Gastrocnemius medialis (tissue), 4 donors: ENCODE results near the gene MYL3. TPM values are rescaled to one million over a fixed set of nuclear protein-coding genes. Genes with fewer than 3 reads are reported as not detected.

Experiments used
- ATAC-seq, 2 donors: fragments of 150-250 bp; one replicate each; pipeline ENCODE4 v1.9.1; 2016
- DNase-seq, 2 donors: peaks; one replicate each; pipeline ENCODE4 v3.0.0-alpha.2; 2019
- H3K27ac ChIP-seq, 4 donors: fragments of 200-600 bp; sonication (generic); 1 replicate in 1 of 4; 2 replicates in 3 of 4; pipeline ENCODE4 v1.5.1; 2016 to 2018; ENCODE audit warnings: mild to moderate bottlenecking in 2 of 4, moderate library complexity in 1 of 4
- H3K27me3 ChIP-seq, 3 donors: fragments of 200-600 bp; sonication (generic) in 2 of 3; 1 replicate in 1 of 3; 2 replicates in 2 of 3; pipeline versions ENCODE4 v1.5.1 to v1.6.0; 2016 to 2019; ENCODE audit warnings: mild to moderate bottlenecking in 1 of 3, moderate library complexity in 1 of 3
- H3K36me3 ChIP-seq, 2 donors: fragments of 200-600 bp; sonication (generic) in 1 of 2; one replicate each; pipeline ENCODE4 v1.5.1; 2017 to 2018
- H3K4me1 ChIP-seq, 2 donors: fragments of 200-600 bp; sonication (generic) in 1 of 2; one replicate each; pipeline ENCODE4 v1.5.1; 2016 to 2017; ENCODE audit warnings: mild to moderate bottlenecking in 2 of 2
- H3K4me3 ChIP-seq, 4 donors: fragments of 200-600 bp; sonication (generic) in 3 of 4; 1 replicate in 1 of 4; 2 replicates in 3 of 4; pipeline ENCODE4 v1.5.1; 2016 to 2019; ENCODE audit warnings: mild to moderate bottlenecking in 2 of 4
- H3K9me3 ChIP-seq, 3 donors: fragments of 200-600 bp; sonication (generic) in 2 of 3; 1 replicate in 1 of 3; 2 replicates in 2 of 3; pipeline ENCODE4 v1.5.1; 2016 to 2019
- CTCF ChIP-seq, 5 experiments: fragments of 450-650 bp in 3 of 5; fragments of 200-600 bp in 2 of 5; sonication (generic) in 2 of 5; IDR thresholded peaks in 4 of 5; conservative IDR thresholded peaks in 1 of 5; 1 replicate in 4 of 5; 2 replicates in 1 of 5; pipeline ENCODE4 v1.5.1; 2016 to 2019; ENCODE audit warnings: antibody characterized with exemption in 5 of 5, mild to moderate bottlenecking in 3 of 5, moderate library complexity in 3 of 5
- POLR2A ChIP-seq, 2 donors: fragments of 450-650 bp; IDR thresholded peaks; one replicate each; pipeline ENCODE4 v1.6.1; 2017; ENCODE audit warnings: antibody characterized with exemption in 2 of 2, mild to moderate bottlenecking in 2 of 2, moderate library complexity in 2 of 2
- in situ Hi-C, 4 donors: fragments of 200-750 bp; cut with MboI; loops; one replicate each; pipeline versions ENCODE4 v1.15.0 to v1.8.0; 2017; ENCODE audit warnings: low sequenced_read_pairs in 4 of 4
- intact Hi-C: fragments of 100-400 bp; cut with DNase I; formaldehyde crosslinking; loops from one replicate; pipeline ENCODE4 v1.15.1; 2023; ENCODE audit warnings: low total_unique reads
- total RNA-seq, 4 donors: library from RNA; depleted of rRNA; stranded (reverse); fragments of >200 nt; gene quantifications; one replicate each; pipeline versions ENCODE4 v1.1.0 to v1.2.3, GENCODE V29; 2016

MYL3 gene
- total RNA-seq, 4 donors from 2014 or later, result 42.5 to 544 (median 281) TPM

GRCh38 chr3:46875560-46875959 is 12.3 kb upstream of the MYL3 start:
- ATAC-seq (no peak), DNase-seq (no peak)
- Histone ChIP-seq H3K27me3 (no peaks in the 10 kb centered on the region), H3K27ac (no peak overlapping the region), H3K9me3 (no peaks in the 10 kb centered on the region), H3K4me3 (no peak overlapping the region), H3K4me1 (peaks cover 0 to 13% of the 10 kb centered on the region in 2 donors), H3K36me3 (no peaks in the 10 kb centered on the region)
- TF ChIP-seq CTCF (IDR thresholded peaks at IDR 0.05 in 4 of 5, conservative IDR thresholded peaks at IDR 0.05 in 1 of 5) (no peak), POLR2A (IDR thresholded peaks at IDR 0.05) (no peak)
- intact Hi-C loops (no loop called here), in situ Hi-C loops (no loop called here)

GRCh38 chr3:46874430-46874829 is 11.2 kb upstream of the MYL3 start:
- Histone ChIP-seq H3K9me3 (no peaks in the 10 kb centered on the region), H3K27me3 (no peaks in the 10 kb centered on the region), H3K27ac (peak overlapping the region in 3 of 4 donors; percentile 53 to 59 (median 53)), H3K4me3 (no peak overlapping the region), H3K4me1 (peaks cover 0 to 13% of the 10 kb centered on the region in 2 donors), H3K36me3 (no peaks in the 10 kb centered on the region)
- in situ Hi-C loops, result no loop called here
- TF ChIP-seq POLR2A (IDR thresholded peaks at IDR 0.05), result no peak
- no peak for TF ChIP-seq CTCF (IDR thresholded peaks at IDR 0.05 in 4 of 5, conservative IDR thresholded peaks at IDR 0.05 in 1 of 5)
- intact Hi-C loops, result no loop called here
- DNase-seq (no peak), ATAC-seq (no peak)

DNA sequence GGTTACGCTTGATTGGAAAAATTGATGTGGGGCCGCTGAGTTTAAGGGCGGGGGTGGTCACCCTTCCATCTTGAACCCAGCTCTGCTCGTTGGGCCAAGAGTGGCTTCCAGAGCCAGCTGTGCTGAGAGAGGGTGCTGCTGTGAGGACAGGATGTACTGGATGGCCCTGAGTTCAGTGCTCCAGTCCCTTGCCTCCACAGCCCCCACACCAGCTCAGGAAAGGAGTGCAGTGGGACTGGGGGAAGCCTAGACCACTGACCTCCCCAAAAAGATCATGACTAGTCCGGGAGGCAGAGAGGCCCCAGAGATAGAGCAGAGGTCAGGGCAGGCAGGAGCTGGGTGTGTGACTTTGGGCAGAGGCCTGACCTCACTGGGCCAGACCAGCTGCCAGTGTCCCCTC is 10.3 kb upstream of the MYL3 start:
- H3K36me3 ChIP-seq, result no peaks in the 10 kb centered on the region
- peak overlapping the region; percentile 11 to 59 (median 53) for H3K27ac ChIP-seq
- no peaks in the 10 kb centered on the region for H3K27me3 ChIP-seq
- H3K9me3 ChIP-seq, result no peaks in the 10 kb centered on the region
- DNase-seq, result no peak
- intact Hi-C loops (no loop called here), in situ Hi-C loops (no loop called here)
- TF ChIP-seq POLR2A (IDR thresholded peaks at IDR 0.05), result no peak
- TF ChIP-seq CTCF (IDR thresholded peaks at IDR 0.05 in 4 of 5, conservative IDR thresholded peaks at IDR 0.05 in 1 of 5), result no peak
- H3K4me1 ChIP-seq, result peaks cover 0 to 19% of the 10 kb centered on the region in 2 donors
- no peak overlapping the region for H3K4me3 ChIP-seq
- ATAC-seq, result no peak

GRCh38 chr3:46871222-46871621 is 8.0 kb upstream of the MYL3 start:
- H3K27ac ChIP-seq, result peak overlapping the region; percentile 20 to 51 (median 38)

More at GRCh38 chr3:46871222-46871621, 8.0 kb upstream of the MYL3 start:
- Histone ChIP-seq H3K4me1 (peaks cover 20 to 36% of the 10 kb centered on the region in 2 donors), H3K27me3 (no peaks in the 10 kb centered on the region), H3K9me3 (no peaks in the 10 kb centered on the region), H3K36me3 (no peaks in the 10 kb centered on the region), H3K4me3 (no peak overlapping the region)
- intact Hi-C loops, result no loop called here
- TF ChIP-seq POLR2A (IDR thresholded peaks at IDR 0.05) (no peak), CTCF (IDR thresholded peaks at IDR 0.05 in 4 of 5, conservative IDR thresholded peaks at IDR 0.05 in 1 of 5) (no peak)
- ATAC-seq (no peak), DNase-seq (no peak)
- in situ Hi-C loops, result no loop called here
